Activated CD8-positive, alpha-beta memory T cell treated with anti-CD3 and anti-CD28 coated beads for 24 hours (primary cell): ENCODE data around the gene SPIRE1.

Source experiments
- DNase-seq: peaks from one replicate; pipeline ENCODE4 v3.0.0-alpha.2; 2020

SPIRE1 gene

GRCh38 chr18:12406371-12407111 lies 251.4 kb downstream of the SPIRE1 start:
- no peak for DNase-seq

- no peak for DNase-seq
These were observed 252.8 kb downstream of the SPIRE1 start for GRCh38 chr18:12405066-12405465.

- DNase-seq: no peak
These were observed 254.1 kb downstream of the SPIRE1 start for GRCh38 chr18:12403601-12404506.

GRCh38 chr18:12401881-12402280 lies 256.0 kb downstream of the SPIRE1 start:
- DNase-seq: no peak

- DNase-seq: no peak
These were observed 258.7 kb downstream of the SPIRE1 start for GRCh38 chr18:12399231-12399630.

- DNase-seq: no peak
These were observed 259.3 kb downstream of the SPIRE1 start for GRCh38 chr18:12398625-12399024.

- DNase-seq: no peak
These were observed 260.1 kb downstream of the SPIRE1 start for GRCh38 chr18:12397793-12398192.

- no peak for DNase-seq
These were observed 260.7 kb downstream of the SPIRE1 start for GRCh38 chr18:12397254-12397653.
